Measurements from ENCODE around the gene ARHGAP42. TPM values are rescaled to one million over a fixed set of nuclear protein-coding genes. Genes with fewer than 3 reads are reported as not detected.

Gene ARHGAP42
- total and polyA plus RNA-seq, 8 donors = 2.3 to 119 (median 39.3) TPM

DNA sequence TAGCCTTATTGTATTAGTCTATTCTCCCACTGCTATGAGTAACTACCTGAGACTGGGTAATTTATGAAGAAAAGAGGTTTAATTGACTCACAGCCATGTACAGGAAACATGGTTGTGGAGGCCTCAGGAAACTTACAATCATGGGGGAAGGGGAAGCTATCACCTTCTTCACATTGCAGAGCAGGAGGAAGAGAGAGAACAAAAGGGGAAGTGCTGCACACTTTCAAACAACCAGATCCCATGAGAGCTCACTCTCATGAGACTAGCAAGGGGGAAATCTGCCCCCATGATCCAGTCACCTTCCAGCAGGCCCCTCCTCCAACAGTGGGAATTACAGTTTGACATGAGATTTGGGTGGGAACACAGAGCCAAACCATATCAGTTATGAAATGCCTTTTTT, 179.4 kb downstream of the ARHGAP42 start:
- Histone ChIP-seq H3K36me3 (no peaks in the 10 kb centered on the region), H3K27ac (no peak overlapping the region), H3K4me1 (peaks cover 4 to 28% (median 12%) of the 10 kb centered on the region in 4 donors), H3K27me3 (no peaks in the 10 kb centered on the region), H3K9me3 (no peaks in the 10 kb centered on the region), H3K4me3 (no peak overlapping the region)
- intact Hi-C loops (cut with DNase I; ENCODE audit: low total_unique reads) = no loop called here
- DNase-seq = no peak
- TF ChIP-seq POLR2AphosphoS5 (IDR thresholded peaks at IDR 0.05) = no peak
- no peak for TF ChIP-seq EP300 (IDR thresholded peaks at IDR 0.05)
- TF ChIP-seq, protein P1, sequence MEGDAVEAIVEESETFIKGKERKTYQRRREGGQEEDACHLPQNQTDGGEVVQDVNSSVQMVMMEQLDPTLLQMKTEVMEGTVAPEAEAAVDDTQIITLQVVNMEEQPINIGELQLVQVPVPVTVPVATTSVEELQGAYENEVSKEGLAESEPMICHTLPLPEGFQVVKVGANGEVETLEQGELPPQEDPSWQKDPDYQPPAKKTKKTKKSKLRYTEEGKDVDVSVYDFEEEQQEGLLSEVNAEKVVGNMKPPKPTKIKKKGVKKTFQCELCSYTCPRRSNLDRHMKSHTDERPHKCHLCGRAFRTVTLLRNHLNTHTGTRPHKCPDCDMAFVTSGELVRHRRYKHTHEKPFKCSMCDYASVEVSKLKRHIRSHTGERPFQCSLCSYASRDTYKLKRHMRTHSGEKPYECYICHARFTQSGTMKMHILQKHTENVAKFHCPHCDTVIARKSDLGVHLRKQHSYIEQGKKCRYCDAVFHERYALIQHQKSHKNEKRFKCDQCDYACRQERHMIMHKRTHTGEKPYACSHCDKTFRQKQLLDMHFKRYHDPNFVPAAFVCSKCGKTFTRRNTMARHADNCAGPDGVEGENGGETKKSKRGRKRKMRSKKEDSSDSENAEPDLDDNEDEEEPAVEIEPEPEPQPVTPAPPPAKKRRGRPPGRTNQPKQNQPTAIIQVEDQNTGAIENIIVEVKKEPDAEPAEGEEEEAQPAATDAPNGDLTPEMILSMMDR (IDR thresholded peaks at IDR 0.05) = no peak
- no peak for TF ChIP-seq POLR2A (IDR thresholded peaks at IDR 0.05)

GRCh38 chr11:100867606-100868005, 180.5 kb downstream of the ARHGAP42 start:
- Histone ChIP-seq H3K4me1 (peaks cover 4 to 17% (median 11%) of the 10 kb centered on the region in 4 donors), H3K27me3 (no peaks in the 10 kb centered on the region), H3K27ac (no peak overlapping the region), H3K9me3 (no peaks in the 10 kb centered on the region), H3K4me3 (no peak overlapping the region), H3K36me3 (no peaks in the 10 kb centered on the region)
- DNase-seq = no peak
- intact Hi-C loops (cut with DNase I; ENCODE audit: low total_unique reads) = no loop called here
- WGBS, 5 donors = 89 to 95% (median 92%) methylated on average over 2 of the region's 2 CpGs
- TF ChIP-seq EP300 (IDR thresholded peaks at IDR 0.05) (no peak), POLR2A (IDR thresholded peaks at IDR 0.05) (no peak), POLR2AphosphoS5 (IDR thresholded peaks at IDR 0.05) (no peak)
- TF ChIP-seq, protein P1 (IDR thresholded peaks at IDR 0.05) = no peak

GRCh38 chr11:100869328-100869727, 182.2 kb downstream of the ARHGAP42 start:
- H3K4me3 ChIP-seq = no peak overlapping the region
- no peaks in the 10 kb centered on the region for H3K27me3 ChIP-seq
- TF ChIP-seq, protein P1 (IDR thresholded peaks at IDR 0.05) = no peak
- TF ChIP-seq POLR2AphosphoS5 (IDR thresholded peaks at IDR 0.05) (no peak), POLR2A (IDR thresholded peaks at IDR 0.05) (no peak), EP300 (IDR thresholded peaks at IDR 0.05) (no peak)
- DNase-seq = no peak
- H3K36me3 ChIP-seq = no peaks in the 10 kb centered on the region
- peaks cover 0 to 8% (median 0%) of the 10 kb centered on the region in 4 donors for H3K4me1 ChIP-seq
- 38 to 82% (median 56%) methylated on average over 1 of the region's 1 CpG for WGBS, 5 donors
- no peaks in the 10 kb centered on the region for H3K9me3 ChIP-seq
- intact Hi-C loops (cut with DNase I; ENCODE audit: low total_unique reads) = no loop called here
- H3K27ac ChIP-seq = no peak overlapping the region

DNA sequence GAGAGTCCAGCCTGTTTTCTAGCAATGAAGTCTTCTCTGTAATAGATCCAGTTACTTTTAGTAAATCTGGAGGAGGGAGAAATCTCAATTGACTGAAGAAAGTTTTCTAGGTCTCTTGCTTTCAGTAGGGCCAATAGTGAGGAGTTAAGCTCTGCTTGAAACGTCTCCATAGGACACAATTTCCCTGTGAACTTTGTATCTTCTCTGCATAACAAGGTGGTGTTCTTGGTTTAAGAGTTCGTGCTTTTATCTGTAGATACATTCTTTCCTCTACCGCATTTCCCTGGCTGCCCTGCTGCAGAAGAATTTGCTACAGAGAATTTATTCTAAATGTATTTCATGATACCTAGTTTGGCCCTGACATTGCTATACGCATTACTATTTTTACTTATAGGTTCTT, 183.1 kb downstream of the ARHGAP42 start:
- TF ChIP-seq POLR2AphosphoS5 (IDR thresholded peaks at IDR 0.05) (no peak), EP300 (IDR thresholded peaks at IDR 0.05) (no peak), POLR2A (IDR thresholded peaks at IDR 0.05) (no peak)
- TF ChIP-seq, protein P1 (IDR thresholded peaks at IDR 0.05) = no peak
- Histone ChIP-seq H3K27ac (no peak overlapping the region), H3K36me3 (no peaks in the 10 kb centered on the region), H3K4me1 (peaks cover 0 to 6% (median 0%) of the 10 kb centered on the region in 4 donors), H3K9me3 (no peaks in the 10 kb centered on the region), H3K4me3 (no peak overlapping the region), H3K27me3 (no peaks in the 10 kb centered on the region)
- intact Hi-C loops (cut with DNase I; ENCODE audit: low total_unique reads) = no loop called here
- DNase-seq = no peak
- WGBS, 5 donors = 49 to 70% (median 65%) methylated on average over 4 of the region's 4 CpGs

Measured in stomach (tissue), 9 donors.